Measurements from ENCODE around the gene ZGPAT.

Gene ZGPAT

GRCh38 chr20:63701329-63702035 is 6.4 kb upstream of the ZGPAT start:
- no peak overlapping the region for H2BK5ac ChIP-seq (ENCODE audit: low read length)
- no peaks in the 10 kb centered on the region for H3K9me3 ChIP-seq (replicated peaks in 1 of 2; ENCODE audit: control insufficient read depth in 2 of 2, insufficient read depth in 1 of 2, low read depth in 1 of 2, low read length in 2 of 2)
- H3K9ac ChIP-seq (ENCODE audit: low read depth, low read length, poor library complexity), result peak overlapping the region; percentile 53
- no peak for DNase-seq (ENCODE audit: low spot score)
- H2AFZ ChIP-seq (ENCODE audit: low read length), result no peak overlapping the region
- H3K36me3 ChIP-seq (replicated peaks in 1 of 2; ENCODE audit: control insufficient read depth in 2 of 2, insufficient read depth in 2 of 2, low read length in 2 of 2), result peaks cover 25 to 50% of the 10 kb centered on the region in 2 donors
- no peak overlapping the region for H2BK12ac ChIP-seq (ENCODE audit: low read length)
- no peak overlapping the region for H3K4me3 ChIP-seq (ENCODE audit: low read length in 2 of 2)
- H2AK5ac ChIP-seq (ENCODE audit: low read depth, low read length), result no peak overlapping the region
- no peak overlapping the region for H3K4me2 ChIP-seq (ENCODE audit: insufficient read depth, low read length, poor library complexity, severe bottlenecking)
- H3K18ac ChIP-seq (ENCODE audit: low read length), result no peak overlapping the region
- no peak overlapping the region for H4K91ac ChIP-seq (ENCODE audit: low read depth, low read length, poor library complexity)
- no peaks in the 10 kb centered on the region for H3K27me3 ChIP-seq (ENCODE audit: control insufficient read depth in 3 of 3, insufficient read depth in 3 of 3, low read depth in 1 of 3, low read length in 3 of 3)
- H3K4me1 ChIP-seq (ENCODE audit: control insufficient read depth in 2 of 2, insufficient read depth in 1 of 2, low read depth in 1 of 2, low read length in 2 of 2), result peaks cover 8 to 10% of the 10 kb centered on the region in 2 donors
- peak overlapping the region; percentile 10 for H3K23ac ChIP-seq (ENCODE audit: low read depth, low read length, poor library complexity)
- H3K14ac ChIP-seq (ENCODE audit: low read length), result no peak overlapping the region
- H2BK120ac ChIP-seq (ENCODE audit: low read depth, low read length), result no peak overlapping the region
- H3K79me1 ChIP-seq (ENCODE audit: low read depth, low read length), result peaks cover 13% of the 10 kb centered on the region
- no peak overlapping the region for H3K27ac ChIP-seq (replicated peaks; ENCODE audit: low read length)
- WGBS, 2 donors (ENCODE audit: extremely low coverage in 2 of 2, insufficient read length in 2 of 2, insufficient replicate concordance in 1 of 2), result no CpG with 5 or more reads among the region's 14 CpGs
- no peak overlapping the region for H3K4ac ChIP-seq (ENCODE audit: low read length)
- peak overlapping the region; percentile 48 for H4K8ac ChIP-seq (ENCODE audit: low read depth, low read length)
- H2BK15ac ChIP-seq (ENCODE audit: low read length), result no peak overlapping the region

DNA sequence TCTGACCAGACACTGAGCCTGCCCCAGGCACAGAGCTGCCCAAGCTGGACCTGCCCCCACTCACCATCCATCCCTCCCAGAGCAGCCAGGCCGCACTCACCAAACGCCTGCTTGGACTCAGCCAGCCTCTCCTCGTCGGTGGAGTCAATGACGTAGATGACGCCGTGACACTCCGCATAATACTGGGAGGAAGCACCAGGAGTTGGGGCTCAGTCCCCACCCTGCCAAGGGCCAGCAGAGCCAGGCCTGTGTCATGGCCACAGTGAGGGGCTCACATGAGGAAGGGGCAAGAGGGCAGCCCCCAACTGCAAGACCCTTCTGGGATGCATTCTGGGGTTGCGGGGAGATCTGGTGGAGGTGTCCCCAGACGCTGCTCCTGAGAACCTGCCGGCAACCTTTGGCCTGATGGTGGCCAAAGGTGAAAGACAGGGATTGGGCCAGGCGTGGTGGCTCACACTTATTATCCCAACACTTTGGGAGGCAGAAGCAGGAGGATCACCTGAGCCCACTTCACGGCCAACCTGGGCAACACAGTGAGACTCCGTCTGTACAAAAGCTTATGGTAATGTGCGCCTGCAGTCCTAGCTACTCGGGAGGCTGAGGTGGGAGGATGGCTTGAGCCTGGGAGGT is 5.7 kb upstream of the ZGPAT start:
- peaks cover 27 to 46% of the 10 kb centered on the region in 2 donors for H3K36me3 ChIP-seq (replicated peaks in 1 of 2; ENCODE audit: control insufficient read depth in 2 of 2, insufficient read depth in 2 of 2, low read length in 2 of 2)
- no peak overlapping the region for H2BK5ac ChIP-seq (ENCODE audit: low read length)
- DNase-seq (ENCODE audit: low spot score), result no peak
- peak overlapping the region; percentile 11 for H3K4me2 ChIP-seq (ENCODE audit: insufficient read depth, low read length, poor library complexity, severe bottlenecking)
- peak overlapping the region; percentile 10 for H3K23ac ChIP-seq (ENCODE audit: low read depth, low read length, poor library complexity)
- H2BK15ac ChIP-seq (ENCODE audit: low read length), result no peak overlapping the region
- peaks cover 10 to 11% of the 10 kb centered on the region in 2 donors for H3K4me1 ChIP-seq (ENCODE audit: control insufficient read depth in 2 of 2, insufficient read depth in 1 of 2, low read depth in 1 of 2, low read length in 2 of 2)
- no peak overlapping the region for H3K18ac ChIP-seq (ENCODE audit: low read length)
- peak overlapping the region; percentile 48 for H4K8ac ChIP-seq (ENCODE audit: low read depth, low read length)
- no peaks in the 10 kb centered on the region for H3K9me3 ChIP-seq (replicated peaks in 1 of 2; ENCODE audit: control insufficient read depth in 2 of 2, insufficient read depth in 1 of 2, low read depth in 1 of 2, low read length in 2 of 2)
- no peak overlapping the region for H2AK5ac ChIP-seq (ENCODE audit: low read depth, low read length)
- H3K14ac ChIP-seq (ENCODE audit: low read length), result no peak overlapping the region
- H3K4ac ChIP-seq (ENCODE audit: low read length), result no peak overlapping the region
- no peak overlapping the region for H2AFZ ChIP-seq (ENCODE audit: low read length)
- H4K91ac ChIP-seq (ENCODE audit: low read depth, low read length, poor library complexity), result no peak overlapping the region
- no peak overlapping the region for H2BK120ac ChIP-seq (ENCODE audit: low read depth, low read length)
- H2BK12ac ChIP-seq (ENCODE audit: low read length), result no peak overlapping the region
- H3K27ac ChIP-seq (replicated peaks; ENCODE audit: low read length), result no peak overlapping the region
- peak overlapping the region; percentile 53 for H3K9ac ChIP-seq (ENCODE audit: low read depth, low read length, poor library complexity)
- H3K27me3 ChIP-seq (ENCODE audit: control insufficient read depth in 3 of 3, insufficient read depth in 3 of 3, low read depth in 1 of 3, low read length in 3 of 3), result no peaks in the 10 kb centered on the region
- H3K79me1 ChIP-seq (ENCODE audit: low read depth, low read length), result peaks cover 13% of the 10 kb centered on the region
- WGBS, 2 donors (ENCODE audit: extremely low coverage in 2 of 2, insufficient read length in 2 of 2, insufficient replicate concordance in 1 of 2), result no CpG with 5 or more reads among the region's 16 CpGs
- H3K4me3 ChIP-seq (ENCODE audit: low read length in 2 of 2), result no peak overlapping the region

DNA sequence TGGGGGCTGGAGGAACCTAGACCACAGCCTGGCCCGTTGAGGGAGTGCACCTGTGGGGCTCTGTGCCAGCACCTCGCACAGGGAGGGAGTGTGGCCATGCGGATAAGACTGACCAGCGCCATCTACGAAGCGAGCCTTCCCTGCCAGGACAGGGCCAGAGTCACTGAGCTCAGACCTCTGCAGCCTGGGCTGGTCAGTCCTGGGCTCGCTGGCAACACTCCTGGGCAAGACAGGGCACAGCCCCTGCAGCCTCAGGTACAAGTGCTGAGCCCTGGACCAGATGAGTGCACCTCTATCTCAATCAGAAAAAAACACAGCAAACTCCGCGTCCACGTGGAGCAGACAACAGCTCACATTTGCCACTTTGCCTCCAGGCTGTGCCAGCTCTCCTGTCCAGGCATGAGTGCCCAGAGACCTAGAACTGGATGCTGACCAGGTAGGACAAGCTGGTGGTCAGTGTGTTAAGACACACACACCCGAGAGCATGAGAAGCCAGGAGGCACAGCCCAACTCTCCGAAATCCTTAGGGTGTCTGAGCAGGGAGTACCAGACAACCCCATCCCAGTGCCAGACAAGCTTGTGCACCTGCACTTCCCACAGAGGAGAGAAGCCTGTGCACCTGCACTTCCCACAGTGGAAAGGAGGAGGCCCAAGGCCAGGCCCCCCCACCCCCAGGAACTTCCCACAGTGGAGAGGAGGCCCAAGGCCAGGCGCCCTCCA is 4.9 kb upstream of the ZGPAT start:
- peaks cover 27 to 39% of the 10 kb centered on the region in 2 donors for H3K36me3 ChIP-seq (replicated peaks in 1 of 2; ENCODE audit: control insufficient read depth in 2 of 2, insufficient read depth in 2 of 2, low read length in 2 of 2)
- no peak overlapping the region for H2AK5ac ChIP-seq (ENCODE audit: low read depth, low read length)
- H2BK15ac ChIP-seq (ENCODE audit: low read length), result no peak overlapping the region
- H2BK12ac ChIP-seq (ENCODE audit: low read length), result no peak overlapping the region
- WGBS, 2 donors (ENCODE audit: extremely low coverage in 2 of 2, insufficient read length in 2 of 2, insufficient replicate concordance in 1 of 2), result no CpG with 5 or more reads among the region's 13 CpGs
- no peak overlapping the region for H3K9ac ChIP-seq (ENCODE audit: low read depth, low read length, poor library complexity)
- no peak overlapping the region for H3K4ac ChIP-seq (ENCODE audit: low read length)
- H2BK120ac ChIP-seq (ENCODE audit: low read depth, low read length), result no peak overlapping the region
- no peak overlapping the region for H4K91ac ChIP-seq (ENCODE audit: low read depth, low read length, poor library complexity)
- no peak overlapping the region for H2BK5ac ChIP-seq (ENCODE audit: low read length)
- no peak overlapping the region for H3K4me3 ChIP-seq (ENCODE audit: low read length in 2 of 2)
- H4K8ac ChIP-seq (ENCODE audit: low read depth, low read length), result no peak overlapping the region
- DNase-seq (ENCODE audit: low spot score), result no peak
- no peak overlapping the region for H3K27ac ChIP-seq (replicated peaks; ENCODE audit: low read length)
- no peak overlapping the region for H3K4me2 ChIP-seq (ENCODE audit: insufficient read depth, low read length, poor library complexity, severe bottlenecking)
- H3K79me1 ChIP-seq (ENCODE audit: low read depth, low read length), result peaks cover 16% of the 10 kb centered on the region
- H3K18ac ChIP-seq (ENCODE audit: low read length), result no peak overlapping the region
- H3K9me3 ChIP-seq (replicated peaks in 1 of 2; ENCODE audit: control insufficient read depth in 2 of 2, insufficient read depth in 1 of 2, low read depth in 1 of 2, low read length in 2 of 2), result no peaks in the 10 kb centered on the region
- no peak overlapping the region for H3K23ac ChIP-seq (ENCODE audit: low read depth, low read length, poor library complexity)
- no peaks in the 10 kb centered on the region for H3K27me3 ChIP-seq (ENCODE audit: control insufficient read depth in 3 of 3, insufficient read depth in 3 of 3, low read depth in 1 of 3, low read length in 3 of 3)
- H3K4me1 ChIP-seq (ENCODE audit: control insufficient read depth in 2 of 2, insufficient read depth in 1 of 2, low read depth in 1 of 2, low read length in 2 of 2), result peaks cover 7 to 11% of the 10 kb centered on the region in 2 donors
- H2AFZ ChIP-seq (ENCODE audit: low read length), result no peak overlapping the region
- H3K14ac ChIP-seq (ENCODE audit: low read length), result no peak overlapping the region

DNA sequence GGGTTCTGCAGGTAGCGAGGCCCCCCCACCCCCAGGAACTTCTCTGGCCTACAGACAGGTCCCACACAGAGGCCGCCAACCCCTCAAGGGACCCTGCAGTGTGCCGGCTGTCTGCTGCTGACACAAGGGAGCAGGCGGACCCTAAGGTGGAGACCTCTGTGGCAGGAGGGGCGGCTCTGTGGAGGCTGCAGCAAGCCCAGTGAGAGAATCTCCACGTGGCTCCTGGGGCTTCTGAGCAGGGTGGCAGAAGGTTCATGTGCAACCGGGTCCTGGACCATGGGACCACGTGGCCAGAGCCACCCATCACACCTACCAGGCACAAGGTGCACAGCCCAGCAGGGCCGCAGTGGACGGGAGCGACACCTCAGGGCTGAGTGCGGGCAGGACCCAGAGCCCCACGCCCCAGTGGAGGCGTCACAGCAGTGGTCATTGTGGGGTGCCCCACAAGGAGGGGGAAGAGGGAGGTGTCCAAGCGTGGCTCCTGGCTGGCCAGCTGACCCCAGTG is 4.3 kb upstream of the ZGPAT start:
- Histone ChIP-seq H3K23ac (ENCODE audit: low read depth, low read length, poor library complexity) (peak overlapping the region; percentile 65), H3K36me3 (replicated peaks in 1 of 2; ENCODE audit: control insufficient read depth in 2 of 2, insufficient read depth in 2 of 2, low read length in 2 of 2) (peaks cover 27 to 37% of the 10 kb centered on the region in 2 donors), H2AFZ (ENCODE audit: low read length) (no peak overlapping the region), H3K4me2 (ENCODE audit: insufficient read depth, low read length, poor library complexity, severe bottlenecking) (no peak overlapping the region), H3K4ac (ENCODE audit: low read length) (no peak overlapping the region), H3K4me3 (ENCODE audit: low read length in 2 of 2) (no peak overlapping the region), H3K27ac (replicated peaks; ENCODE audit: low read length) (no peak overlapping the region), H4K91ac (ENCODE audit: low read depth, low read length, poor library complexity) (no peak overlapping the region), H4K8ac (ENCODE audit: low read depth, low read length) (no peak overlapping the region), H3K27me3 (ENCODE audit: control insufficient read depth in 3 of 3, insufficient read depth in 3 of 3, low read depth in 1 of 3, low read length in 3 of 3) (no peaks in the 10 kb centered on the region), H2BK5ac (ENCODE audit: low read length) (no peak overlapping the region), H3K14ac (ENCODE audit: low read length) (no peak overlapping the region), H3K79me1 (ENCODE audit: low read depth, low read length) (peaks cover 21% of the 10 kb centered on the region), H2BK15ac (ENCODE audit: low read length) (no peak overlapping the region), H3K9me3 (replicated peaks in 1 of 2; ENCODE audit: control insufficient read depth in 2 of 2, insufficient read depth in 1 of 2, low read depth in 1 of 2, low read length in 2 of 2) (no peaks in the 10 kb centered on the region), H2BK120ac (ENCODE audit: low read depth, low read length) (no peak overlapping the region), H3K4me1 (ENCODE audit: control insufficient read depth in 2 of 2, insufficient read depth in 1 of 2, low read depth in 1 of 2, low read length in 2 of 2) (peaks cover 8 to 13% of the 10 kb centered on the region in 2 donors), H3K9ac (ENCODE audit: low read depth, low read length, poor library complexity) (no peak overlapping the region), H3K18ac (ENCODE audit: low read length) (no peak overlapping the region), H2AK5ac (ENCODE audit: low read depth, low read length) (no peak overlapping the region), H2BK12ac (ENCODE audit: low read length) (no peak overlapping the region)
- no CpG with 5 or more reads among the region's 15 CpGs for WGBS, 2 donors (ENCODE audit: extremely low coverage in 2 of 2, insufficient read length in 2 of 2, insufficient replicate concordance in 1 of 2)
- DNase-seq (ENCODE audit: low spot score), result no peak

Measured in neuronal stem cell (in vitro differentiated cells).